ENCODE results near the gene PDCD5.
"Not testable (repeated sequence)": the region's sequence is repeated elsewhere in the genome, so short reads cannot be mapped to it uniquely, and the experiment has no call there.

The PDCD5 gene

DNA sequence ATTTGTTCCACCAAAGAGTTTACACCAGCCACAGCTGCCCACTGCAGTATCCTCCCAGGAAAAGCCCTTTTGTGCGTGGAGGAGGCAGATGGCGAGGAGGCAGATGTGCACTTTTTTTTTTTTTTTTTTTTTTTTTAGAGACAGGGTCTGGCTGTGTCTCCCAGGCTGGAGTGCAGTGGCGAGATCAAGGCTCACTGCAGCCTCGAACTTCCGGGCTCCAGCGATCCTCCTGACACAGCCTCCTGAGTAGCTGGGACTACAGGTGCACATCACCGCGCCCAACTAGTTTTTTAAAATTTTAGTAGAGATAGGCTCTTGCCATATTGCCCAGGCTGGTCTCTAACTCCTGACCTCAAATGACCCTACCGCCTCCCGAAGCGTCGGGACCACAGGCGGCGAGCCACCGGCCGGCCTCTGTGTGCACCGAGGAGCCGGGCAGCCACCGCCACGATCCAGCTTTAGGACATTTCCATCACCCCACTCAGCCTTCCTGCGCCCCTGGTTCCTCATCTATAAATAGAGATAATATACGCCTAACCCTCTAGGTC is 563 bp upstream of the PDCD5 start:
- no peak for DNase-seq

DNA sequence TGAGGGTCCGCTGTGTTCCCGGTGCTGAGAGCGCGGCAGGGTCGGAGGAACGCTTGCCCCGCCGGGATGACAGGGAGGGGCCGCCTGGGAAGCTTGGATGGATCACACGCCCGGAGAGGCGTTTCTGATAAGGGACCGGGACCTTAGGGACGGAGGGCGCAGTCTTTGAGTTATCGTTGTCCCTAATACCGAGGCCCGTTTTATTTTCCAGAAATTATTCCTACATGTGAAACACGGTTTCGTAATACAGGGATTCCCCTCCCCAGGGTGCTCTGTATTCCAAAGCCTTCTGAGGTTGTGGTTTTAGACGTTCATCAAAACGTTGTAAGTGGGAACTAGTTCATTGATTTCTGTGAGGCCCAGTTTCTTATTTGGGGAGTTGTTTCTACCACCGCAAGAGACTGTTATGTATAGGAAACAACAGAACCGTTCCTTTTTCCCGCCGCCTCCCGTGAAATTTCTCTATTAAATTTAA is 752 bp downstream of the PDCD5 start:
- DNase-seq = no peak

DNA sequence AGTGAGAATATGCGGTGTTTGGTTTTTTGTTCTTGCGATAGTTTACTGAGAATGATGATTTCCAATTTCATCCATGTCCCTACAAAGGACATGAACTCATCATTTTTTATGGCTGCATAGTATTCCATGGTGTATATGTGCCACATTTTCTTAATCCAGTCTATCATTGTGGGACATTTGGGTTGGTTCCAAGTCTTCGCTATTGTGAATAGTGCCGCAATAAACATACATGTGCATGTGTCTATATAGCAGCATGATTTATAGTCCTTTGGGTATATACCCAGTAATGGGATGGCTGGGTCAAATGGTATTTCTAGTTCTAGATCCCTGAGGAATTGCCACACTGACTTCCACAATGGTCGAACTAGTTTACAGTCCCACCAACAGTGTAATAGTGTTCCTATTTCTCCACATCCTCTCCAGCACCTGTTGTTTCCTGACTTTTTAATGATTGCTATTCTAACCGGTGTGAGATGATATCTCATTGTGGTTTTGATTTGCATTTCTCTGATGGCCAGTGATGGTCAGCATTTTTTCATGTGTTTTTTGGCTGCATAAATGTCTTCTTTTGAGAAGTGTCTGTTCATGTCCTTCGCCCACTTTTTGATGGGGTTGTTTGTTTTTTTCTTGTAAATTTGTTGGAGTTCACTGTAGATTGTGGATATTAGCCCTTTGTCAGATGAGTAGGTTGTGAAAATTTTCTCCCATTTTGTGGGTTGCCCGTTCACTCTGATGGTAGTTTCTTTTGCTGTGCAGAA is 6.9 kb downstream of the PDCD5 start:
- DNase-seq = not testable (repeated sequence)

DNA sequence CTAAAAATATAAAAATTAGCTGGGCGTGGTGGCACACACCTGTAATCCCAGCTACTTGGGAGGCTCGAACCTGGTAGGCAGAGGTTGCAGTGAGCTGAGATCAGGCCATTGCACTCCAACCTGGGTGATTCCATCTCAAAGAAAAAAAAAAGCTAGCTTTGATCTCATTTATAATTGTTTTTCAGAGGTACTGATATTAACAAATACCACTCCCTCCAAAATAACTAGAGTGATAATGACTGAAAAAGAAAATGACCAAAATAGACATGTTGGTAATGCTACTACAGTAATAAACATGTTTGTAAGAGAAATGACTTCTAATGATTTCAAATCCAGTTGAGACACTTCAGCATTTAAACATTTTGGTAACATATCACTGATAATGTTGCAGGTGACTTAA is 13.0 kb downstream of the PDCD5 start:
- DNase-seq = no peak

DNA sequence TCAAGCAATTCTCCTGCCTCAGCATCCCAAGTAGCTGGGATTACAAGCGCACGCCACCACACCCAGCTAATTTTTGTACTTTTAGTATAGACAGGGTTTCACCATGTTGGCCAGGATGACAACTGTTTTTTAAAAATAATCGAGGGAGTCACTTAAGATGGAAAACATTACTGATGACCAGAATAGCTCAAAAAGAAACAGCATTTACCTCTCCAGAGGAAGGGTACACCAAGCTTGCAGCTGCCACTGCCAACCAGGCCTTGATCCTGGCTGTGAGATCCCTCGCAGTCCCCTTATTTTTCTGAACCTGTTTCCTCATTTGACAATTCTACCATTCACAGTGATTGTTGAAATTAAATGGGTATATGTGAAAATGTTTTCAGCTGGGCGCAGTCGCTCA is 14.5 kb downstream of the PDCD5 start:
- DNase-seq = no peak

DNA sequence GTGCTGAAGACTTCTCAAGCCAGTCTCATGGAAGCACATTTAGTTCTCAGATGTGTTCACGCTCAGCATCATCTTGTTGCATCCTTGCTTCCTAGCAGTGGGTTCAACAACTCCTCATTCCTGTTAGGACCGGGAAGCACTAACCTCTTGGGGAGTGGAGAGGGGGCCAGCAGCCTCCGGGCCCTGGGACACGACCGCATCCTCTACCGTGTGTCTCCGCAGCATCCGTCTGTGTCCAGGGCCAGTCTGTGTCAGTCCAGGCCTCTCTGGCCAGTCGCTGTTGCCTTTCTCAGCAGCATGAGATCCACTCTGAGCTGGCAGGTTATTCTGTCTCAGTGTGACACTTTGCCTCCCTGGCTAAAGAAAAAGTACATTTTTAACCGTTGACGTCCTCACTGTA is 17.0 kb downstream of the PDCD5 start:
- DNase-seq = no peak

DNA sequence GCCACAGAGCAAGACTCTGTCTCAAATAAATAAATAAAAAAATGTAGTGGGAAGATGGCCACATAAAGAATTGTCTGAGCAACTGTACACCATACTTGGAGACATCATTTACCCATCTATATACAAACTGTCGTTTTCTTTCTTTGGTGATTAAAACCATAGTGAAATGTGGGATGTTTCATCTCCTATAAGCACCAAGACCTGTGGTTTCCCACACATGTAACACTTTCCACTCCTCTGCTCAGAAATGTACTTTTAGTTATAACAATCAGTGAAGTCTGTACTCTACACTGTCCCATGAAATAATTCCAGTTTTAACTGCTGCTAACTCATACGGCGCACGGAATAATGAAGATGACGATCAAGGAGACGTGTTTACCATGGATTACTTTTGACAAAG is 18.3 kb downstream of the PDCD5 start:
- no peak for DNase-seq

DNA sequence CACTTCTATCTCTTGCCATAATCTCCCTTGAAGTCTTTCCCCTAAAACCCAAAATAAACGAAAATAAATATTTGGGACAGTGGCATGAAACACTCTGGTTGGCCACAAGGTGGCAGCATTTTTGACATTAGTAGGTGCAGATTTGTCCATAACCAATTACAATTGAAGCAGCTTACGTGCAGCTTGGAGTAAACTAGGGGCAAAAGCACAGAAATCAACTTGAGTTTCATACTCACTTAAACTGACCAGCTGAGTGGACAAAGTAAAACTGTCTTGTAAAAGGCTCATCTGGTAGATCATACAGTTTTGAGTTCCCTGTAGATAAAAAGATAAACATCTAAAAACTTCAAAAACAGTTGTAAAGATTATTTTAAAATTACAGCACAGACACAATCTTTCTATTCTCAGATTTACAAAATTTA is 18.8 kb downstream of the PDCD5 start:
- DNase-seq = peak; percentile 47

DNA sequence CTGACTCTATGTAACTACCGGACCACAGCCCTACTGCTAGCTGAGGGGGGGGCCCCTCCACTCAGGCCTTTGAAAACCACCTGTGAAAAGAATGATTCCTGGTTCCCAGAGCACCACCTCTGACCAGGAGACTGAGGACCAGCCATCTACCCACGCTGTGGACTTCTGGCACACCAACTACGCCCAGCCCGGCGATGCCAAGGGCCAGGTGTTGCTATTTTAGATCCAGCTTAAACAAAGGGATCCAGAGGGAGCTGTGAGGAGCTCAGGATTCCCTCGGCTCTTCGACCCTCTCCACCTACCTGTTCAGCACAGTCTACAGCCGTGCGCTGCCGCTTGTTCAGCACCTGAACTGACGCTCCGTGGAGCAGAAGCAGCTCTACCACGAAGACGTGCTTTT is 23.0 kb downstream of the PDCD5 start:
- DNase-seq = no peak

DNA sequence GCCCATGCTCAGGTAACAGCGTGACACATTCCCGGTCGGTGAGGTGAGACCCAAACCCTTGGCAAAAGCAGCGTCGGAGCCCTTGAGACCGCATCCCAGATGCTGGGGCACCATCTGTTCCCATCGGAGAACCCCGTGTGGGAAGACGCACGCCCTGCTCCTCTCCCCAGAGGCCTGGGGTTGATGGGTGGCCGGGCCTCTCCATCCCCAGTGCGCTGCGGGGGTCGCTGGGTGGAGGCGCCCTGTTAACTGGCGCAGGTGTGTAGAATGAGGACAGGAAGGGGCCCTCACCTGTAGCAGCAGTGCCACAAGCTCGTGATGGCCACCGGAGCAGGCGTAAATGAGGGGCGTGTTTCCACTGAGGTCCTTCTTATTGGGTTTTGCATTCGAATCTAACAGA is 24.6 kb downstream of the PDCD5 start:
- DNase-seq = no peak

DNA sequence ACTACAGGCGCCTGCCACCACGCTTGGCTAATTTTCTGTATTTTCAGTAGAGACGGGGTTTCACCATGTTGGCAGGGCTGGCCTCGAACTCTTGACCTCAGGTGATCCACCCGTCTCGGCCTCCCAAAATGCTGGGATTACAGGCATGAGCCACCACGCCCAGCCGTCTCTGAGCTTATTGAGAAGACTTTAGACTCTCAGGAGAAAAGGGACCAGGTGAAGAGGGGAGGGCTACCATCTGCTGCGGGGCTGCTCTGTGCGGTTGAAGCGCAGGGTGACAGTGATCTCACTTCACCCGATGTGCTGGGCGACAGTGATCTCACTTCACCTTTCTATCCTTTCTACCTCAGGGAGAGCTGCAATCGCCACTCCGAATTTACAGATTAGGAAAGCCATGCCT is 25.3 kb downstream of the PDCD5 start:
- DNase-seq = no peak

DNA sequence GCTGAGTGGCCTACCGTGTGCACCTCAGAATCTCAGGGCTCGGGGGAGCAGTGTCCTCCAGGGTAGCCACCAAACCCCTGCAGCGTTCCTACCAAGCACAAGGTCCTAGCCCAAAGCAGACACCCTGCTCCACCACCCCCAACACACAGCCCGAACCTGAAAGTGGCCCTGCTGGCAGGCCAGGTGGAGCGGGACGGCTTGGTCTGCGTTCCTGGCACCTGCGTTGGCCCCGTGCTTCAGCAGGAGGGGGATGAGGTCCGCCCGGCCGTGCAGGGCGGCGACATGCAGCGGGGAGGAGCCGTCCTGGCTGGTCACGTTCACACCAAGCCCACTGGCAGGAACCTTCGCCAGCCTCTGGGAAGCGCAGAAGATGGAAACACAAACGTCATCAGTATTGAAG is 26.5 kb downstream of the PDCD5 start:
- no peak for DNase-seq

DNA sequence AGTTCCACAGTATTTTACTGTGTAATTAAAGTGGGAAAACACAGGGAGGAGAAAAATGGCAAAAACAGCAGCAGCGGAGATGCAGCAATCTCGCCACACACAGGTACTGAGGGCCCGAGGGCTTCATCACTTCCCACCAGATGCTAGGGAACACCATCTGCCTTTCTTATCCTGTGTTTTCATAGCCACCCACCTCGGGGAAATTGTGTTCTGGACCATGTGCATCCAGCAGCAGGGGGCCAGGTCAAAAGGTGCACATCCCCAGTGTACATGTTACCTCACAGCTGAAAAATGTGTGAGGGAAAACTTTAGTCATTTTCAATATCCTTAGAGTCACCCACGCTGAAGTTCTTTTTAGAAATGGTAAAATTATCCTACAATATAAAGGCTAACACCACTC is 30.2 kb downstream of the PDCD5 start:
- DNase-seq = no peak

DNA sequence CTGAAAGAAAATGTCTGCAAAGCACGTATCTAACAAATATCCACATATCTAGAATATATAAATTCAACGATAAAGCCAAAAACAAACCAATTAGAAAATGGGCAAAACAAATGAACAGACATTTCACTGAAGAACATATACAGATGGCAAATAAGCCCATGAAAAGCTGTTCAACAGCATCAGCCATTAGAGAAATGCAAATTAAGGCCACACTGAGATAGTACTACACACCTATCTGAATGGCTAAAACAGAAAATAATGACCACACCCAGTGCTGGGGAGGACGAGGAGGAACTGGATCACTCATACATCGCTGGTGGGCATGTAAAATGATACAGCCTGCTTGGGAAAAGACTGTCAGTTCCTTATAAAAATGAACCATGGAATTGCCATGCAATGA is 32.0 kb downstream of the PDCD5 start:
- no peak for DNase-seq

DNA sequence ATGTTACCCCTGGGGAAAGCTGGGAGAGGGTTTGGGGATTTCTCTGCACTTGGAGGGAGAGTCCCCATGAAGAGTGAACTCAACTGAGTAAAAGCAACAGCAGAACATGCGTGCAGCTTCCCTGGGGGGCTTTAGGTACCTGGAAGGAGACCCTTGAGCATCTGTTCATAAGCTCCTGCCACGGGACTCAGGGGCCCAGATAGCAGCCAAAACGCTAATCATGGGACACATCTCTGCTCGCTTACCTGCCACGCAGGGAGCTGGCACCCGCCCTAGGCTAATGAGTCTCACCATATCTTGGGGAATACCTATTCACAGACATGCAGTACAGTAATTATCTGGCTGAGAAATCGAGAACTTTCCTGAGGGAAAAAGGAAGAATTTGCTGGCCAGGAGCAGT is 33.9 kb downstream of the PDCD5 start:
- no peak for DNase-seq

DNA sequence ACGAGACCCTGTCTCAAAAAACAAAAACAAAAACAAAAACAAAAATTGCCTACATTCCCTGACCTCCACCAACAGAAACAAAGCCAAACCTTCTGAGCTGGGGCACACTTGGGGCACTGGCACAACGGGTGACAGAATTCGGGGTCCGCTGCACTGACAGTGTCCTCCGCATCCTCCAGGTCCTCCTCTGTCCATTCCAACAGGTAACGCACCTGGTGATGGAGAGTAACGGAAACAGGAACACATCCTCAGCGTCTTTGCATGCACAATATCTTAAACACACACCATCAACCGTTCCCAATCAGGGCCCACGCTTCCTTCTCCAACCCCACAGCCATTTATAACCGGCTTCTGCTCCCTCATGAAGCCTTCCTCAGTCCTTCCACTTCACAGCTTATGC is 34.6 kb downstream of the PDCD5 start:
- DNase-seq = no peak

DNA sequence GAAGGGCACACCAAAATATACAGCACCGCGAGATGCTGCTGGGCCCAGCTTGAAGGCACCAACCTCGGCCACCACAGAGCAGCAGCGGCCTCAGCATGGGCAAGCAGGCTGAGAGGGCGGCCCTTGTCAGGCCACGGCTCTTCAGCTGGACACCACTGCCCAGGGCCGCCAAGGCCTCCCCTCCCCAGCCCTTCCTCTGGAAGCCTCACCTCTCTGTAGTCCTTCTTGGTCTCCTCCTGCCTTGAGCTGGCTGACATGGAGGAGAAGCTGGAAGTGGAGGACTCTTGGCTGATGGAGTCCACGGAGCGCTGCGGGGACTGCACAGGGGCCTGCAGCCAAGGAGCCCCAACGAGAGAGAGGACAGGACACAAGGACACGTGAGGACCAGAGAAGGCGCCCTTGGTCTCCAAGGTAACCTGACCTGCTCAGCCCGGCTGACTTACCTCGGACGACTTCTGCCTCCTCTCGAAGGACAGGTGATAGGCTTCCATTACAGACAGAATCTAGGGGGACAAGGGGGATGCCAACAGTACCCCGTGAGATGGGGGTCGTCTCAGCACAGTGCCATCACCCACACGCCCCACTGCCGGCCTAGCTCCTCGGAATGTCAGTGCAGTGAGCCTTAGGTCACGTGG is 38.2 kb downstream of the PDCD5 start:
- DNase-seq = no peak

DNA sequence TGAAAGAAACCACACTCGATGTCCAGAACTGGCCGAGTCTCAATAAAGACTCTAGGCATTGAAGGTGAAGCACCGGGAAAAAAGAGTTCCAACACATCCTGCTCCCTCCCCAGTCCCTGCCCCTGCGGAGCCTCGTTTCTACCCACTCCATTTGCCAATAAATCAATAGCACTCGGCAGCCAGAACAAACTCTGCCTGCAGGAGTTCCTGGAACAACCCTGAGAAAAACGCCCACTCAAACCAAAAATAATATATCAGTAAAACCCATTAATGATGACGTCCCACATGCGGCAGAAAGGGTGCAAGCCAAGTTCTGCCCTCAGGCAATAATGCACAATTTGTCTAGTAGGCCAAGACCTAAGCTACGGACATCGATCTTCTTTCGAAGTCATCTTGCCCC is 41.0 kb downstream of the PDCD5 start:
- DNase-seq = no peak

DNA sequence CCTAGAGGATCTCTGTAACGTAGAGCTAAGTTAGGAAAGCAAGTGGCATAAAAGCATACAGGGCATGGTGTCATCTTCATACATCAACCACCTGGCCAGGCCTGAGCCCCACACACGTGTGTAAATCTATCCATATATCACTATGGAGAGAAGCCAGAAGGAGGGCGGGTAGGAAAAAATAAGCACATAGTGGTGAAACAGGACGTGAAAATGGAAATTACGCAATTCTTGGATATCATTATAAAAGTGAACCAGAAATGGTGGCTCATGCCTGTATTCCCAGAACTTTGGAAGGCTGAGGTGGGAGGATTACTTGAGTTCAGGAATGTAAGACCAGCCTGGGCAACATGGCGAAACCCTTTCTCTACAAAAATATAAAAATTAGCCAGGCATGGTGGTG is 43.4 kb downstream of the PDCD5 start:
- DNase-seq = no peak

DNA sequence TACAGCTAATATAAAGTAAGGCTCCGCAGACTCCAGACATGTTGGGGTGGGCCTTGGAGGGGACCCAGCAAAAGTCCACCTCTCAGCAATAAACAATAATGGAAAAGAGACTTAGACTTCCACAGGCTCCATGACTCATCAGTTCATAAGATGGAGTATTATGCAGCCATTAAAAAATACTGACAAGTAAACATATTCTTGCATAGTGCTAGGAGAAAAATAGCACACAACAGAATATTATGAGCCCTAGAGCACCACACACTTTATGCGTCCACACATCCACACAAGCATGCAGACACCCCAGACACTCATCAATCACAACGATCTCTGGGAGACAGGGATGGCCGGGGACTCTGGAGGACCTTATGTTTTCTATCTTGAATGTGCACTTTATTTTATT is 46.0 kb downstream of the PDCD5 start:
- no peak for DNase-seq

DNA sequence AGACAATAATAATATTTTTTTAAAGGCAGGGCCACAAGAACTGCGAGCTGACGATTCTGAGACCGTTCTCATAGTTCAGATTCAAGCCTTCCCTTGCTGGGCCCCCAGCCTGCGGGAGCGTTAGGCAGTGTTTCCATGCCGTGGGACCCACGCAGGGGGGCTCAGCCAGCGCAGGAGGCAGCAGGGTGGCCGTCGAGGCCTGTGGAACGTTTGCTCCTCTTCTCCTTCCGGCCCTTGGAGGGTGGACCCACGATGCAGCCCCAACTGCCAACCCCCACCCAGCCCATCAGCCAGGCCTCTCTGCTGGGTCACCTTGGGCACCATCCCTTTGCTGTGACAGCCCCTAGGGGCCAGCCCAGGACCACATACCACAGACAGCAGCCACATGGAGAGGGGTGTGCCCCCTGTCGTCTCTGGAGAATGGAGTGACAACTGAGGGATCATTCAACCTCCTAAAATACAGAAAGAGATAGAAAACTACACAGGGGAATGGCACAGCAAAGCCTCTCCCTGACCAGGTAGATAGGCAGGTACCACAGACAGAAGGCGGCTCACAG is 46.8 kb downstream of the PDCD5 start:
- no peak for DNase-seq

DNA sequence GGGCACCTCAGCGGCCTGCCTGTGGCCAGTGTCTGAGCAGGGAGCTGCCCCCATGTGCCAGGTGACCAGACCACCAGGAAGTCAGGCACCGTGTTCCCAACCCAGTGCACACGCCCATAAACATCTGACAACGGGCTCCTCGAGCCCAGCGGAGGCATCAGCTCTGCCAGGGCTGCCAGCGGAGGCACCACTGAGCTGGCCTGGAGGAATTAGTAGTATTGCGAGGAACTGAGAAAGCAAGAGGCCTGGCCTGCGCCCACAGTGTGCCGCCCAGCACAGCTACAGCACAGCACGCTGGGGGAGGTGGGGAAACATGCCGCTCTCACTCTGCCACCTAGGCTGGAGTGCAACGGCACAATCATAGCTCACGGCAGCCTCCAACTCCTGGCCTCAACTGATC is 49.3 kb downstream of the PDCD5 start:
- DNase-seq = no peak

DNA sequence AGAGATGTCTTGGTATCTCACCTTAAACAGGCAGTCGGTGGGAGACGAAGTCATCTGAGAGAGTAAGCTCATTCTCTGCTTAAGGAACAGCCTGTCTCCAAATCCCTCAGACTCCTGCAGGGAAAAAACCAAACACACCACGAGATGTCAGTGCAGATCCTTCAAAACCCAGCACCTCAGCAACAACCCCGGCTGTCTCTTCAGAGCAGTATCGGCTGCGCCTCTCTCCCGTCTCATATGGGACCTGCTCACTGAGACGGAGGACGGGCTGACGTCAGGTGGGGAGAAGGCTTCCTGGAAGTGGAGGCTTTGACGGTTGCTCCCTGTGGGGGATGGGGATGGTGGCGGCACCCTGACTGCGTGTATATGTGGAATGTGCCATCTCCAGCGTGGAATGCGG is 50.4 kb downstream of the PDCD5 start:
- no peak for DNase-seq
